GDM1 (cell line): ENCODE results near the gene USP2.

Source experiments
- DNase-seq: peaks from one replicate; lab custom pipeline; 2025; lab: John Stamatoyannopoulos, UW

USP2 gene

GRCh38 chr11:119381181-119381988, at the start of gene USP2:
Gene USP2 (minus strand): TSS chr11:119381690. CDS start chr11:119373480, 8,210 bp downstream.
- DNase-seq, result peak; percentile 91

- DNase-seq, result no peak
Observed at GRCh38 chr11:119427279-119427678, 45.8 kb upstream of the USP2 start.

GRCh38 chr11:119426142-119426541, 44.7 kb upstream of the USP2 start:
- DNase-seq, result no peak

GRCh38 chr11:119424775-119425174, 43.3 kb upstream of the USP2 start:
- no peak for DNase-seq

GRCh38 chr11:119424276-119424675, 42.8 kb upstream of the USP2 start:
- no peak for DNase-seq

- DNase-seq, result no peak
Observed at GRCh38 chr11:119423509-119424254, 42.2 kb upstream of the USP2 start.

- DNase-seq, result no peak
Observed at GRCh38 chr11:119422809-119423508, 41.5 kb upstream of the USP2 start, which contains the start of gene THY1. Gene THY1 (minus strand): TSS chr11:119423172. CDS start chr11:119420905, 2,267 bp downstream.

- no peak for DNase-seq
Observed at GRCh38 chr11:119421941-119422808, 40.7 kb upstream of the USP2 start.

- no peak for DNase-seq
Observed at GRCh38 chr11:119421351-119421750, 39.9 kb upstream of the USP2 start.

GRCh38 chr11:119420631-119421030, 39.1 kb upstream of the USP2 start:
- DNase-seq, result no peak

- no peak for DNase-seq
Observed at GRCh38 chr11:119419834-119420492, 38.5 kb upstream of the USP2 start.

- DNase-seq, result no peak
Observed at GRCh38 chr11:119419246-119419645, 37.8 kb upstream of the USP2 start.

GRCh38 chr11:119418759-119419158, 37.3 kb upstream of the USP2 start:
- DNase-seq, result no peak

GRCh38 chr11:119417726-119418540, 36.4 kb upstream of the USP2 start:
- DNase-seq, result no peak

GRCh38 chr11:119416606-119417580, 35.4 kb upstream of the USP2 start:
- no peak for DNase-seq

GRCh38 chr11:119415966-119416365, 34.5 kb upstream of the USP2 start:
- no peak for DNase-seq

- DNase-seq, result no peak
Observed at GRCh38 chr11:119415517-119415916, 34.0 kb upstream of the USP2 start.

- no peak for DNase-seq
Observed at GRCh38 chr11:119414734-119415133, 33.2 kb upstream of the USP2 start.

- DNase-seq, result no peak
Observed at GRCh38 chr11:119414321-119414720, 32.8 kb upstream of the USP2 start.
